ENCODE data around the gene TESK1. TPM values are rescaled to one million over a fixed set of nuclear protein-coding genes. Genes with fewer than 3 reads are reported as not detected.
A peak's percentile ranks its signal among the peaks of the same experiment; 100 is the strongest.

The TESK1 gene
- total RNA-seq, 1 experiment from 2014 or later: 20.4 TPM

- no peak for TF ChIP-seq ZNF219 (CRISPR knock-in tag; IDR thresholded peaks at IDR 0.05; ENCODE audit: borderline replicate concordance)
- no peak for TF ChIP-seq ZBTB21 (CRISPR knock-in tag; IDR thresholded peaks at IDR 0.05; ENCODE audit: borderline replicate concordance)
- 0 out of 2 replicates have a peak, but pooled peaks have one; percentile 19 for TF ChIP-seq TEAD4 (CRISPR knock-in tag; IDR thresholded peaks at IDR 0.05)
- TF ChIP-seq, protein P1, sequence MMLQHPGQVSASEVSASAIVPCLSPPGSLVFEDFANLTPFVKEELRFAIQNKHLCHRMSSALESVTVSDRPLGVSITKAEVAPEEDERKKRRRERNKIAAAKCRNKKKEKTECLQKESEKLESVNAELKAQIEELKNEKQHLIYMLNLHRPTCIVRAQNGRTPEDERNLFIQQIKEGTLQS (CRISPR knock-in tag; conservative IDR thresholded peaks at IDR 0.05): no peak
- TF ChIP-seq ZNF138 (CRISPR knock-in tag; conservative IDR thresholded peaks at IDR 0.05): no peak
Measured at GRCh38 chr9:35646153-35646532, 41.1 kb downstream of the TESK1 start (continued).

DNA sequence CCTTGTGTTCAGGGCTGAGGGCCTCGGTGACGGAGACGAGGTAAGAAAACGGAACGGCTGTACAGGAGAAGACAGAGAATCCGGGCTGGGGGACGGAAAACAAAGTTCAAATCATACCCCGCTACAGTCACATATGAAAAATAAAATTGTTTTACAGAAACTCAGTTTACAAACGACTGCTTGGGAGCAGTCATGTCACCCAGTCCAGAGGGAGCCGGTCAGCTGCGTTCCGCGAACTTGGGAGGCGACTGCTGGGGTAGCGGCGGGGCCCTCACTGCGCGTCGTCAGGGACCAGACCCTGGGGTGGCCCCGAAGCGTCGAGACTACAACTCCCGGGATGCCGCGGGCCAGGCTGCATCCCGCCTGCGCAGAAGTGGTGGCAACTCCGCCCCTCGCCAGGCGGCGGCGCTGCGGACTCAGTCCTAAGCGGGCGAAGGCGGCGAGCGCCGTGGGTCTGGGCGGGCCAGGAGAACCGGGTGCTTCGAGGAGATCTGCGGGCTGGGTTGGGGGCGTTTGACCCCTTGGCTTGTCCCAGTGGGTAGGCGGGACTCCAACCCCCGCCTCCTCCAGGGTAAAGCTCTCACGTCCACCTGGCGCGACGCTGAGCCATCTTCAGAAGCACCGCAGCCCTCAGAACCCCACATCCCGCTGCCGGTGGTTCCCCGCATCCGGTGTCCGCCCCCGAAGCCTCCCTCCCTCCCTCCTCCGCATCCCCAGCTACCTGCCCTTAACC, 41.6 kb downstream of the TESK1 start:
- Mint-ChIP-seq H3K27me3 (ENCODE audit: low read depth) (peaks cover 13% of the 10 kb centered on the region), H3K4me3 (peak overlapping the region; percentile 88), H3K4me1 (peaks cover 43% of the 10 kb centered on the region), H3K27ac (peak overlapping the region; percentile 82), H3K9me3 (peaks cover 1% of the 10 kb centered on the region), H3K36me3 (0 out of 2 replicates have a peak, but pooled peaks cover under 1% of the 10 kb centered on the region)
- TF ChIP-seq, protein P2, sequence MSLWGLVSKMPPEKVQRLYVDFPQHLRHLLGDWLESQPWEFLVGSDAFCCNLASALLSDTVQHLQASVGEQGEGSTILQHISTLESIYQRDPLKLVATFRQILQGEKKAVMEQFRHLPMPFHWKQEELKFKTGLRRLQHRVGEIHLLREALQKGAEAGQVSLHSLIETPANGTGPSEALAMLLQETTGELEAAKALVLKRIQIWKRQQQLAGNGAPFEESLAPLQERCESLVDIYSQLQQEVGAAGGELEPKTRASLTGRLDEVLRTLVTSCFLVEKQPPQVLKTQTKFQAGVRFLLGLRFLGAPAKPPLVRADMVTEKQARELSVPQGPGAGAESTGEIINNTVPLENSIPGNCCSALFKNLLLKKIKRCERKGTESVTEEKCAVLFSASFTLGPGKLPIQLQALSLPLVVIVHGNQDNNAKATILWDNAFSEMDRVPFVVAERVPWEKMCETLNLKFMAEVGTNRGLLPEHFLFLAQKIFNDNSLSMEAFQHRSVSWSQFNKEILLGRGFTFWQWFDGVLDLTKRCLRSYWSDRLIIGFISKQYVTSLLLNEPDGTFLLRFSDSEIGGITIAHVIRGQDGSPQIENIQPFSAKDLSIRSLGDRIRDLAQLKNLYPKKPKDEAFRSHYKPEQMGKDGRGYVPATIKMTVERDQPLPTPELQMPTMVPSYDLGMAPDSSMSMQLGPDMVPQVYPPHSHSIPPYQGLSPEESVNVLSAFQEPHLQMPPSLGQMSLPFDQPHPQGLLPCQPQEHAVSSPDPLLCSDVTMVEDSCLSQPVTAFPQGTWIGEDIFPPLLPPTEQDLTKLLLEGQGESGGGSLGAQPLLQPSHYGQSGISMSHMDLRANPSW (CRISPR knock-in tag; conservative IDR thresholded peaks at IDR 0.05; ENCODE audit: low read depth): no peak
- peak; percentile 73; the same call in 1 of the 2 replicates for TF ChIP-seq ETV6 (CRISPR knock-in tag; IDR thresholded peaks at IDR 0.05)
- 0 out of 2 replicates have a peak, but pooled peaks have one; percentile 16 for TF ChIP-seq MYBL2 (CRISPR knock-in tag; IDR thresholded peaks at IDR 0.05)
- TF ChIP-seq ZNF423 (CRISPR knock-in tag; IDR thresholded peaks at IDR 0.05): peak; percentile 86
- TF ChIP-seq, protein P3, sequence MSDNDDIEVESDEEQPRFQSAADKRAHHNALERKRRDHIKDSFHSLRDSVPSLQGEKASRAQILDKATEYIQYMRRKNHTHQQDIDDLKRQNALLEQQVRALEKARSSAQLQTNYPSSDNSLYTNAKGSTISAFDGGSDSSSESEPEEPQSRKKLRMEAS (CRISPR knock-in tag; IDR thresholded peaks at IDR 0.05): peak; percentile 74
- TF ChIP-seq, protein P4, sequence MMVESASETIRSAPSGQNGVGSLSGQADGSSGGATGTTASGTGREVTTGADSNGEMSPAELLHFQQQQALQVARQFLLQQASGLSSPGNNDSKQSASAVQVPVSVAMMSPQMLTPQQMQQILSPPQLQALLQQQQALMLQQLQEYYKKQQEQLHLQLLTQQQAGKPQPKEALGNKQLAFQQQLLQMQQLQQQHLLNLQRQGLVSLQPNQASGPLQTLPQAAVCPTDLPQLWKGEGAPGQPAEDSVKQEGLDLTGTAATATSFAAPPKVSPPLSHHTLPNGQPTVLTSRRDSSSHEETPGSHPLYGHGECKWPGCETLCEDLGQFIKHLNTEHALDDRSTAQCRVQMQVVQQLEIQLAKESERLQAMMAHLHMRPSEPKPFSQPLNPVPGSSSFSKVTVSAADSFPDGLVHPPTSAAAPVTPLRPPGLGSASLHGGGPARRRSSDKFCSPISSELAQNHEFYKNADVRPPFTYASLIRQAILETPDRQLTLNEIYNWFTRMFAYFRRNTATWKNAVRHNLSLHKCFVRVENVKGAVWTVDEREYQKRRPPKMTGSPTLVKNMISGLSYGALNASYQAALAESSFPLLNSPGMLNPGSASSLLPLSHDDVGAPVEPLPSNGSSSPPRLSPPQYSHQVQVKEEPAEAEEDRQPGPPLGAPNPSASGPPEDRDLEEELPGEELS (CRISPR knock-in tag; IDR thresholded peaks at IDR 0.05): 0 out of 2 replicates have a peak, but pooled peaks have one; percentile 52
- peak; percentile 57 for TF ChIP-seq SP1 (CRISPR knock-in tag; conservative IDR thresholded peaks at IDR 0.05)
- no peak for TF ChIP-seq KAT7 (CRISPR knock-in tag; IDR thresholded peaks at IDR 0.05; ENCODE audit: borderline replicate concordance)
- peak; percentile 83; the same call in 1 of the 2 replicates for TF ChIP-seq ZNF232 (CRISPR knock-in tag; IDR thresholded peaks at IDR 0.05)
- 0 out of 2 replicates have a peak, but pooled peaks have one; percentile 27 for TF ChIP-seq CREB1 (CRISPR knock-in tag; IDR thresholded peaks at IDR 0.05)
- peak; percentile 96; the same call in 1 of the 2 replicates for TF ChIP-seq HMGXB4 (CRISPR knock-in tag; IDR thresholded peaks at IDR 0.05)
- TF ChIP-seq ZNF121 (CRISPR knock-in tag; IDR thresholded peaks at IDR 0.05): peak; percentile 32; the same call in 1 of the 2 replicates
- TF ChIP-seq, protein P5, sequence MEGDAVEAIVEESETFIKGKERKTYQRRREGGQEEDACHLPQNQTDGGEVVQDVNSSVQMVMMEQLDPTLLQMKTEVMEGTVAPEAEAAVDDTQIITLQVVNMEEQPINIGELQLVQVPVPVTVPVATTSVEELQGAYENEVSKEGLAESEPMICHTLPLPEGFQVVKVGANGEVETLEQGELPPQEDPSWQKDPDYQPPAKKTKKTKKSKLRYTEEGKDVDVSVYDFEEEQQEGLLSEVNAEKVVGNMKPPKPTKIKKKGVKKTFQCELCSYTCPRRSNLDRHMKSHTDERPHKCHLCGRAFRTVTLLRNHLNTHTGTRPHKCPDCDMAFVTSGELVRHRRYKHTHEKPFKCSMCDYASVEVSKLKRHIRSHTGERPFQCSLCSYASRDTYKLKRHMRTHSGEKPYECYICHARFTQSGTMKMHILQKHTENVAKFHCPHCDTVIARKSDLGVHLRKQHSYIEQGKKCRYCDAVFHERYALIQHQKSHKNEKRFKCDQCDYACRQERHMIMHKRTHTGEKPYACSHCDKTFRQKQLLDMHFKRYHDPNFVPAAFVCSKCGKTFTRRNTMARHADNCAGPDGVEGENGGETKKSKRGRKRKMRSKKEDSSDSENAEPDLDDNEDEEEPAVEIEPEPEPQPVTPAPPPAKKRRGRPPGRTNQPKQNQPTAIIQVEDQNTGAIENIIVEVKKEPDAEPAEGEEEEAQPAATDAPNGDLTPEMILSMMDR (IDR thresholded peaks at IDR 0.05): peak; percentile 90
- TF ChIP-seq ZBTB43 (CRISPR knock-in tag; IDR thresholded peaks at IDR 0.05): no peak
- no peak for TF ChIP-seq ZNF396 (CRISPR knock-in tag; IDR thresholded peaks at IDR 0.05; ENCODE audit: borderline replicate concordance)
- TF ChIP-seq ZBTB21 (CRISPR knock-in tag; IDR thresholded peaks at IDR 0.05; ENCODE audit: borderline replicate concordance): 0 out of 2 replicates have a peak, but pooled peaks have one; percentile 24
- DNase-seq (ENCODE audit: low spot score): peak; percentile 96
- ChIA-PET CTCF (interaction anchor here (0.7 to 4.4 kb wide), 31 partner anchors 10 to 1206 kb away, joined by 3 to 47 read pairs (median 6); partner anchors contain the start of genes ARHGEF39, ATOSB, CCDC107 and GBA2), POLR2A (interaction anchor here (0.5 to 2.5 kb wide), 12 partner anchors 11 to 349 kb away, joined by 3 to 21 read pairs (median 4); partner anchors contain the start of genes ARHGEF39, CCDC107, CREB3 and RMRP)
- ATAC-seq: peak; percentile 89
